IPS-15b (cell line): ENCODE data around the gene LRP8.

Experiments
- H3K27me3 ChIP-seq: one replicate; pipeline ENCODE4 v1.6.1; 2013; ENCODE audit warnings: low read length; ENCODE audit not compliant: control insufficient read depth, insufficient read depth
- H3K36me3 ChIP-seq: one replicate; pipeline ENCODE4 v1.6.1; 2013; ENCODE audit warnings: low read length; ENCODE audit not compliant: control insufficient read depth, insufficient read depth
- H3K4me1 ChIP-seq: one replicate; pipeline ENCODE4 v1.6.1; 2013; ENCODE audit warnings: mild to moderate bottlenecking, low read length; ENCODE audit not compliant: control insufficient read depth, insufficient read depth
- H3K4me3 ChIP-seq: one replicate; pipeline ENCODE4 v1.5.1; 2013; ENCODE audit warnings: low read depth, low read length
- H3K9ac ChIP-seq: one replicate; pipeline ENCODE4 v1.6.1; 2013; ENCODE audit warnings: low read depth, mild to moderate bottlenecking, low read length
- H3K9me3 ChIP-seq: one replicate; pipeline ENCODE4 v1.6.1; 2013; ENCODE audit warnings: mild to moderate bottlenecking, low read length; ENCODE audit not compliant: control insufficient read depth, insufficient read depth

The LRP8 gene

DNA sequence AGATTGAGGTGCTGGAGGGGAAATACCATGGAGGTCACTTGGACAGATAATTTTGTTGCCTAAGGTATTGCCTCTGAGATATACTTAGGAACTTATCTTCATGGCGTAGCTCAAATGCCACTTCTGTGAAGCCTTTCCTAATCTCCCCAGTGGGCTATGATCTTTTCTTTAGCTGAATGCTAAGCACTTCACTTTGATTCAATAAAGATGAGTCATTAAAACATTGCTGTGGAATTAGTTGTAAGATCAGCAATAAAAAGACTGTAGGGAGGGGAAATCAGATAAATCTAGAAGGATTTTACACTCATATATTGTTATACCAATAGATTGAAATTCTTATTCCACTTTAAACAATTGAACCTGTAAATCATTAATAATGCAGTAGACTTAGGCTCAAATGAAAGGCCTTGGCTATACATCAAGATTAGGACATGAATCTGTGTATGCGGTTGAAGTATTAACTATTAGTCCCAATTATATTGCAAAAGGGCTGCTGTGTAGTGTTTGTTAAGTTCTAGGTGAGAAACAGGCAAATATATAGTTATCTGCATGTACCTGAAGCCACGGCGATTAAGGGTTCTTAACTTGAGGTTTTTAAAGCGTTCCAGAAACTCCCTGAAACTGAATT is 70.3 kb downstream of the LRP8 start:
- H3K9me3 ChIP-seq: no peaks in the 10 kb centered on the region
- peaks cover 37% of the 10 kb centered on the region for H3K36me3 ChIP-seq
- H3K4me3 ChIP-seq: no peak overlapping the region
- H3K4me1 ChIP-seq: no peaks in the 10 kb centered on the region
- H3K9ac ChIP-seq: no peak overlapping the region
- no peaks in the 10 kb centered on the region for H3K27me3 ChIP-seq

DNA sequence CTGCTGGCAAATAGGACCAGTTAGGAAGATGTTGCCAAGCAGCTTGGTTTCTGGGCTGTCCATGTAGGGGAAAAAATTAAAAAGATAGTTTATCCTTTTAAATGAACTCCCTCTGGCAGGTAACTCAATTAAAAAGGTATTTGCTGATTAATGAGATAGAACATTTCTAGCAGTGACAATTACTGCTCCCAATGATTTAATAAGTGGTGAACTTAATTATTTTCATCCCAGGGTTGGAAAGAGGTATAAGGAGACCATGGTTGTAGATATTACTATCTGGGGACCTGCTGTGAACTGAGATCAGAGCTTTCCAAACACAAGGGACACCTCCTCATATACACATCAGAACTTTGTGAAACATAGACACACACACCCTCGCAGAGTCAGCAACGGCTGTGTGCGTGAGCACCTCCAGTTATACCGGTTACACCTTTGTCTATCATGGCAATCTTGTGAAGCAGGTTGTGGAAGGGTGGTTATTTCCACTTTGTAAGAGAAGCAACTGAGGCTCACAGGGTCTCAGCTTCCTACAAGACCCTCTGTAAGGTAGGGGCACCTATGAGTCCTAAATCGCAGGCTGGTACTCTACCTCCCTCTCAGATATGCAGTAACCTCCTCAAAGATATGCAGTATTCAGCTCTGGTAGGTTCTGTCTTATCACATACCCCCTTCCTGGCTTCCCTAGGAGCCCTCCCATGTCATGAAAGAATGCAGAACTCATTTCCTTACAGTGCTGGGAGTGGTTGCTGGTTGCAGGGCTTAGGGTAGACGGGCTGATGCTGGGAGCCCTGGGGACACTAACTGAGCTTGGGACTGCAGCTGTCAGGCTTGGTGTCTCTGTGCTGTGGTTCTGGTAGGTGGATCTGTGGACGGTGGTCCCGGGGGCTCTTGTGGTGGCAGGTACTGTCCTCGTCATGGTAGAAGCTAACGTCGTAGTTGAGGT is 71.1 kb downstream of the LRP8 start:
- no peaks in the 10 kb centered on the region for H3K27me3 ChIP-seq
- H3K36me3 ChIP-seq: peaks cover 29% of the 10 kb centered on the region
- H3K4me1 ChIP-seq: no peaks in the 10 kb centered on the region
- H3K4me3 ChIP-seq: no peak overlapping the region
- H3K9me3 ChIP-seq: no peaks in the 10 kb centered on the region
- H3K9ac ChIP-seq: no peak overlapping the region

DNA sequence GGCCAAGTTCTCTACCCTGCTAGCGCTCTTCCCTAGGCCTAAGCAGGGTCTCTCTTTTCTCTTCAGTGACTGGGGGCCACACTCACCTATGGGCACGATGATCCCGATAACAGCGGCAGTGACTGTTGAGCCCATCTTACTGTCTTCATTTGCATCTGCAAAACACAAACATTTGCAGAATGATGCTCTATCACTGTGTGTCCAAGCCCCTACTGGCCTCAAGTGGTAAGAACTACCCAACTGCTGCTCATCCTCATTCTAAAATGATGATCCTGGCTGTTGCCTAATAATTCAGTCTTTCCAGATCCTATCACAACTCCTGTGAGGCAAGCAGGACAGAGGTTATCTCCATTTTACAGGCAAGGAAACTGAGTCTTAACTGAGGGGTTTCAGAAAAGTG is 72.8 kb downstream of the LRP8 start:
- Histone ChIP-seq H3K4me3 (no peak overlapping the region), H3K27me3 (no peaks in the 10 kb centered on the region), H3K4me1 (no peaks in the 10 kb centered on the region), H3K9me3 (no peaks in the 10 kb centered on the region), H3K9ac (no peak overlapping the region), H3K36me3 (peaks cover 26% of the 10 kb centered on the region)

DNA sequence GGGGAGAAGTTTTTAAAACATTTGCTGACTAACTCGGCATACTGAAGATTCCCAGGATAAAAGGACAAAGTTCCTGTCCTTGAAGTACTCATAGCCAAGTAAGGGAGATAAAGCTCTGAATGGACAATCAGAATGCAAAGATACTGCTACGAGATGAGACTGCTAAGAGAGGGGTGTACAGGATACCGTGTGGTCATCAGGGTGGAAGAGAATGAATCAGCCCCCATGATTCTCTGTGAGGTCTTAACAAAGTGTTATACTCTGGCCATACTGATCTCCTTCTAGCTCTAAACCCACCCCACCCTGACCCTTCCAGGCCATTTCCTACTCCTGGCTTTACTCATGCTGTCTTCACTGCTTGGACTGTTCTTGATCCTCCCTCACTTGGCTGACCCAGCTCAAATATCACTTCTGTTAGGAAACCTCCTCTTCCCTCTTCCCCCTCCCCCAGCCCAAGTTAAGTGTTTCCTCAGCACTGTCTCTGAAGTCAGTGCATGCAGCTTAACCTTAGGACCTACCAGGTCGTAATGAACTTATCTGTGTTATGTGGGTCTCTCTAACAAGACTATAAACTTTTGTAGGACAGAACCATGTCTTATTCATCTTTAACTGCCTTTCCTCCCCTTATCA is 73.7 kb downstream of the LRP8 start:
- H3K9me3 ChIP-seq: no peaks in the 10 kb centered on the region
- no peak overlapping the region for H3K9ac ChIP-seq
- peaks cover 30% of the 10 kb centered on the region for H3K36me3 ChIP-seq
- H3K4me3 ChIP-seq: no peak overlapping the region
- no peaks in the 10 kb centered on the region for H3K27me3 ChIP-seq
- H3K4me1 ChIP-seq: no peaks in the 10 kb centered on the region

DNA sequence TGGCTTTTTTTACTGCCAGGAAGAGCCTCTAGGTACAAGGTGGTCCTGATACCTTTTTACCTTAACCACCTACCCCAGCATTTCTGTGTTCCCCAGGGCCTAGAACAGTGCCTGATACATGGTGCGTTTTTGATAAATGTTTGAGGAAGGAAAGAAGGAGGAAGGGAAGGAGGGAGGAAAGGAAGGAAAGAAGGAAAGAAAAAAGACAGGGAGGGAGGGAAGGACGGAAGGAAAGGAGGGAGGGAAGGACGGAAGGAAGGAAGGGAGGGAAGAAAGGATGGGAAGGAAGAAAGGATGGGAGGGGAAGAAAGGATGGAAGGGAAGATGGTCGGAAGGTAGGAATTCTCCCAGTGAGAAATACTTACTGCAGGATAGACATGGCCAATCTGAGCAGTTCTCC is 77.5 kb downstream of the LRP8 start:
- no peaks in the 10 kb centered on the region for H3K27me3 ChIP-seq
- no peaks in the 10 kb centered on the region for H3K4me1 ChIP-seq
- no peak overlapping the region for H3K9ac ChIP-seq
- no peak overlapping the region for H3K4me3 ChIP-seq
- H3K36me3 ChIP-seq: peaks cover 32% of the 10 kb centered on the region
- H3K9me3 ChIP-seq: no peaks in the 10 kb centered on the region

DNA sequence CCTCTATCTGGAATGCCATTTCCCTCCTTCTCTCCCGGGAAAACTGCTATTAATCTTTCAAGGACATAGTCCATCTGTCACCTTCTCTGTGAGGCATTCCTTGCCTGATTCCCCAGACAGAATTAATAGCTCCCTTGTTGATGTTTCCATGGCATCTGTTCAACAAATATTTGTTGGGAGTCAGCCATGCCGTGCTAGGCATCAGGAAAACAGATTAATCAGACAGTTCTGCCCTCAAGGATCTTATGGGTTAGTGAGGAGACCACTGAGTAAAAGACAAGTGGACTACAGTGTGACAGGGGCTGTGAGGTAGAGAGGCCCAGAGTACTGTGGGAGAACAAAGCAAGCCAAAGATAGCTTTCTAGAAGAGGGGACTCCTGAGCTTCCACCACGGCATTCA is 78.2 kb downstream of the LRP8 start:
- H3K36me3 ChIP-seq: peaks cover 32% of the 10 kb centered on the region
- no peak overlapping the region for H3K4me3 ChIP-seq
- no peaks in the 10 kb centered on the region for H3K27me3 ChIP-seq
- H3K9ac ChIP-seq: no peak overlapping the region
- H3K9me3 ChIP-seq: no peaks in the 10 kb centered on the region
- no peaks in the 10 kb centered on the region for H3K4me1 ChIP-seq

DNA sequence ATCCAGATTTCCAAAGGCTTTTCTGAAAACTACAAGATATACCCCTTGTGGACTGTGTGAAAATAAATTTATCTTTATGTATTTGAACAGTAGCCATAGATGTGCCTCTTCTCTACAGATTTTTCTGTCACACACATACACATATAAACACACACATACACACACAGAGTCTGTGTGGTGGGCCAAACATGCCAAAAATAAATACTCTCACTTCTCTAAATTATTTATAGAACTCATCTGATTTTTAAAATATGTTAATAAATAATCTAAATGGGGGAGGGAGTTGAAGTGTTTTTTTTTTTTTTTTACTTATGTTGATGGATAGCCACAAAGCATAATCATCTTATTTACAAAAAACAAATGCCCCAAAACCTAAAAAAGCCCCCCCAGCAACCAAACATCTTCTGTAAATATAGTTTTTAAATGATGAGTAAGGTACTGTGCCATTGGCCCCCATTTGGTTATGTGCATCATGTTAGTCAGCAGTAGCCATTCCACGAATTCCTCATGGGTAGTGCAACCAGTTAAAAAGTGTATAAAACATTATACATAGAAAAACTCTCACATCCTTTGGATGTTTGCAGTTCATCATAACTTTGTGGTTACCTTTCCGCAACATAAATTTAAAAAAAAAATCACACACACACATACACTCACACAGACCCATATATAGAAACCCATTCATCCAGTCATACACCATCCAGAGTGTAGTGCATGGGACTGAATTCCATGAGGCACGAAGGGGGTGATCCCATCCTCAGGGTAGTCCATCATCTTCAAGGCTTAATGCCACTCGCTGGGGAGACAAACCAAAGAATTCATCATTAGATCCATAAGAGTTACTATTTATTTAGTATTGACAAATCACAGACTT is 81.4 kb downstream of the LRP8 start:
- Histone ChIP-seq H3K36me3 (peaks cover 32% of the 10 kb centered on the region), H3K9me3 (no peaks in the 10 kb centered on the region), H3K27me3 (no peaks in the 10 kb centered on the region), H3K9ac (no peak overlapping the region), H3K4me3 (no peak overlapping the region), H3K4me1 (no peaks in the 10 kb centered on the region)

DNA sequence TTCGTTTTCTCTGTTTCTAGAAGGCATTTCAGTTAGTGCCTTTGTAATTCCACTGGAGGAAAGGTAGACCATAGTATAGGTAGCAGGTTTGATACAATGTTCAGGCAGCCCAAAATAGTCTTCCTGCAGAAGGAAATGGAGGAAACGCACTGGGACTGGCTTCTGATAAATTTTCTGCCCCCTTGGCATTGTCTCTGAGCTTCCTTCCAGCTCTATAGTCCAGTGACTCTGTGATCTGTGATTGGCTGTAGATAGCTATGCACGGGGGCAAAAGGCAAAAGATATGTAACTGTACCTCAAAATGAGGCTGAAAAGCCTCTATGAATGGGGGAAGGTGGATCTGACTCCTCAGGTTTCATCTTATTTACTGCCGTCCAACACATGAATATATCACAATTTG is 83.7 kb downstream of the LRP8 start:
- Histone ChIP-seq H3K4me3 (no peak overlapping the region), H3K9me3 (no peaks in the 10 kb centered on the region), H3K27me3 (no peaks in the 10 kb centered on the region), H3K4me1 (no peaks in the 10 kb centered on the region), H3K36me3 (peaks cover 13% of the 10 kb centered on the region), H3K9ac (no peak overlapping the region)

DNA sequence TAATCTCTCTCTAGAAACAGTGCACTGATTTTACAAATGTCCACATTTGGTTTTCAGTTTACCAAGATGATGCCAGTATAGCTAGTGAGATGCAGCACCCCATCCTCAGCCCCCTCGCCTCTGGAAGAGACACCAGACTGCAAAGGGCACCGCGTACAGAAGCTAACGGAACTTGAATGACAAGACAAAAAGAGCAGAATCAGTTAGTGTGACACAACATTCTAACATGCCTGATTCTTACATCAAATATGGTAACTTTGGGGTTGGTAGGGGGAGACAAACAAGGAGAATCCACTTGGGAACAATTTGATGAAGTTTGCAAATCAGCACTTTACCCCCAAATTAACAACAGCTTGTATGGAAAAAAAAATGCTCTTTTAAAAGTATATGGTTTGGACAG is 85.5 kb downstream of the LRP8 start:
- Histone ChIP-seq H3K9me3 (no peaks in the 10 kb centered on the region), H3K4me3 (no peak overlapping the region)

DNA sequence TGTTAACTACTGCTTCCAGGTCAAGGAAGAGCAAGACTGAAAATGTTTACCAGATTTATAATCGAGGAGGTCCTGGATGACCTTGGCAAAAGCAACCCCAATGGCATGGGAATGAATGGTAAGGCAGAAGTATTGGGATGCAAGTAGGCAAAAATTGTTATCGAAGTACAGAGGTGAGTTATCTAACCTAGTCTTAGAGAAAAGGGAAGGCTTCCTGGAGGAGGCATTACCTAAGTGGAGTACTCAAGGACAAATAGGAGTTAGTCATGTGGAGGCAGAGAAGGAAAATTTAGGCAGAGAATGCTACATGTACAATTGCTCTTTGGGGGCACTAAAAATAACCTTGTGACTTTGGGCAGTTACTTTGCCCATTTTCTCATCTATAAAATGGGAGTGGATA is 86.0 kb downstream of the LRP8 start:
- H3K4me3 ChIP-seq: no peak overlapping the region
- H3K36me3 ChIP-seq: peaks cover 6% of the 10 kb centered on the region
- H3K4me1 ChIP-seq: no peaks in the 10 kb centered on the region
- H3K9me3 ChIP-seq: no peaks in the 10 kb centered on the region
- no peaks in the 10 kb centered on the region for H3K27me3 ChIP-seq
- H3K9ac ChIP-seq: no peak overlapping the region

More for the DNA sequence above, 85.5 kb downstream of the LRP8 start:
- H3K4me1 ChIP-seq: no peaks in the 10 kb centered on the region
- H3K9ac ChIP-seq: no peak overlapping the region
- no peaks in the 10 kb centered on the region for H3K27me3 ChIP-seq
- peaks cover 6% of the 10 kb centered on the region for H3K36me3 ChIP-seq
